ENCODE data around the gene HSPB6. TPM values are rescaled to one million over a fixed set of nuclear protein-coding genes. Genes with fewer than 3 reads are reported as not detected.

Gene HSPB6
- total RNA-seq, 2 donors from 2014 or later: 0.33 to 0.90 TPM

DNA sequence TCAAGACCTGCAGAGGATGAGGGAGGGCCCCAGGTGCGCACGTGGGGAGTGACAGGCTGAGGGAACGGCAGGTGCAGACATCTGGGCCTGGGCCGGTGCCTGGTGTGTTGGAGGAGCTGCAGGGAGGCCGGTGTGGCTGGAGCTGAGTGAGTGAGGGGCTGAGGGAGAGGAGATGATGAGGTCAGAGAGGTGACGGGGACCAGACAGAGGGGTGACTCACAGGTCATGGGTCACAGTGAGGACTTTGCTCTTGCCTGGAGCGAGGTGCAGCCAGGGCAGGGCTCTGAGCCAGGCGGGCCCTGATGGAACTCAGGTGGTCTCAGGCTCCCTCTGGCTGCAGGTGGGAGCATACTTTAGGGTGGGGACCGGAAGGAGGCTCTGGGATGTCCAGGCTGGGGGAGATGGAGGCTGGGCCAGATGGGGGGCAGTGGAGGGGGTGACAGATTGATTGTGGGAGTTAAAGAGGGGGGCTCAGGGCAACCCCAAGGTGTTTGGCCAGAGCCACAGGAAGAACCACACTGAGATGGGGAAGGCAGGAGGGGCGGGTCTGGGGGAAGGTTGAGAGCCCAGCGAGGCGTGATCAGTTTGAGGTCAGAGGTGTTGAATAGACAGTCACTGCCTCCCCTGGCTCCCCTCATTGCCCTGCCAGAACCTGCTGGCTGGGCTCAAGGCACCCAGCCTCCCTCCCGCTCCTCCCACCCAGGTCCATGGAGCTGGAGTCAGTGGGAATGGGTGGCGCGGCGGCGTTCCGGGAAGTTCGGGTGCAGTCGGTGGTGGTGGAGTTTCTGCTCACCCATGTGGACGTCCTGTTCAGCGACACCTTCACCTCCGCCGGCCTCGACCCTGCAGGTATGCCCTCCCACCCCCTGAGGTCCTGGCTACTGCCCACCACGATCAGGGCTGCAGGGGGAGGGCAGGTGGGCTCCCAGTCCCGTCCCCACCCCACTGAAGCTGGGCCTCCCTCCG, 26.9 kb upstream of the HSPB6 start:
- Histone ChIP-seq H3K4me1 (ENCODE audit: control insufficient read depth, insufficient read depth, low read length) (no peaks in the 10 kb centered on the region), H3K4me3 (ENCODE audit: low read length) (no peak overlapping the region), H3K27me3 (ENCODE audit: control insufficient read depth, insufficient read depth, low read length, poor library complexity, severe bottlenecking) (no peaks in the 10 kb centered on the region), H3K27ac (ENCODE audit: low read depth, low read length) (no peak overlapping the region), H3K9me3 (ENCODE audit: control insufficient read depth, low read length) (no peaks in the 10 kb centered on the region), H3K9ac (ENCODE audit: extremely low read depth, low read length, poor library complexity, severe bottlenecking) (no peak overlapping the region), H3K36me3 (ENCODE audit: control insufficient read depth, insufficient read depth, low read length) (no peaks in the 10 kb centered on the region)
- H3K4me3 Mint-ChIP-seq: peak overlapping the region; percentile 49
- DNase-seq: peak; percentile 76
- H3K27ac Mint-ChIP-seq: no peak overlapping the region
- H3K27me3 Mint-ChIP-seq (ENCODE audit: insufficient read depth): peaks cover 3% of the 10 kb centered on the region
- H3K36me3 Mint-ChIP-seq (ENCODE audit: low read depth): no peaks in the 10 kb centered on the region
- peaks cover 7% of the 10 kb centered on the region for H3K4me1 Mint-ChIP-seq
- TF ChIP-seq, protein P1, sequence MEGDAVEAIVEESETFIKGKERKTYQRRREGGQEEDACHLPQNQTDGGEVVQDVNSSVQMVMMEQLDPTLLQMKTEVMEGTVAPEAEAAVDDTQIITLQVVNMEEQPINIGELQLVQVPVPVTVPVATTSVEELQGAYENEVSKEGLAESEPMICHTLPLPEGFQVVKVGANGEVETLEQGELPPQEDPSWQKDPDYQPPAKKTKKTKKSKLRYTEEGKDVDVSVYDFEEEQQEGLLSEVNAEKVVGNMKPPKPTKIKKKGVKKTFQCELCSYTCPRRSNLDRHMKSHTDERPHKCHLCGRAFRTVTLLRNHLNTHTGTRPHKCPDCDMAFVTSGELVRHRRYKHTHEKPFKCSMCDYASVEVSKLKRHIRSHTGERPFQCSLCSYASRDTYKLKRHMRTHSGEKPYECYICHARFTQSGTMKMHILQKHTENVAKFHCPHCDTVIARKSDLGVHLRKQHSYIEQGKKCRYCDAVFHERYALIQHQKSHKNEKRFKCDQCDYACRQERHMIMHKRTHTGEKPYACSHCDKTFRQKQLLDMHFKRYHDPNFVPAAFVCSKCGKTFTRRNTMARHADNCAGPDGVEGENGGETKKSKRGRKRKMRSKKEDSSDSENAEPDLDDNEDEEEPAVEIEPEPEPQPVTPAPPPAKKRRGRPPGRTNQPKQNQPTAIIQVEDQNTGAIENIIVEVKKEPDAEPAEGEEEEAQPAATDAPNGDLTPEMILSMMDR (conservative IDR thresholded peaks at IDR 0.05): peak; percentile 64
- WGBS, 2 experiments (ENCODE audit: insufficient coverage in 1 of 2, insufficient read length in 1 of 2): 60 to 85% methylated on average over 8 to 28 of the region's 28 CpGs
- H3K9me3 Mint-ChIP-seq: no peaks in the 10 kb centered on the region

GRCh38 chr19:35782589-35782988, 25.8 kb upstream of the HSPB6 start:
- no peak overlapping the region for H3K27ac Mint-ChIP-seq
- H3K9me3 Mint-ChIP-seq: no peaks in the 10 kb centered on the region
- Histone ChIP-seq H3K9me3 (ENCODE audit: control insufficient read depth, low read length) (no peaks in the 10 kb centered on the region), H3K9ac (ENCODE audit: extremely low read depth, low read length, poor library complexity, severe bottlenecking) (no peak overlapping the region), H3K4me3 (ENCODE audit: low read length) (no peak overlapping the region), H3K27ac (ENCODE audit: low read depth, low read length) (no peak overlapping the region), H3K36me3 (ENCODE audit: control insufficient read depth, insufficient read depth, low read length) (no peaks in the 10 kb centered on the region), H3K27me3 (ENCODE audit: control insufficient read depth, insufficient read depth, low read length, poor library complexity, severe bottlenecking) (no peaks in the 10 kb centered on the region), H3K4me1 (ENCODE audit: control insufficient read depth, insufficient read depth, low read length) (no peaks in the 10 kb centered on the region)
- no peaks in the 10 kb centered on the region for H3K36me3 Mint-ChIP-seq (ENCODE audit: low read depth)
- no peak for DNase-seq
- TF ChIP-seq, protein P1 (conservative IDR thresholded peaks at IDR 0.05): no peak
- H3K4me3 Mint-ChIP-seq: no peak overlapping the region
- H3K4me1 Mint-ChIP-seq: peaks cover 9% of the 10 kb centered on the region
- H3K27me3 Mint-ChIP-seq (ENCODE audit: insufficient read depth): peaks cover 11% of the 10 kb centered on the region
- WGBS, 2 experiments (ENCODE audit: insufficient coverage in 1 of 2, insufficient read length in 1 of 2): 90 to 95% methylated on average over 7 to 12 of the region's 12 CpGs

DNA sequence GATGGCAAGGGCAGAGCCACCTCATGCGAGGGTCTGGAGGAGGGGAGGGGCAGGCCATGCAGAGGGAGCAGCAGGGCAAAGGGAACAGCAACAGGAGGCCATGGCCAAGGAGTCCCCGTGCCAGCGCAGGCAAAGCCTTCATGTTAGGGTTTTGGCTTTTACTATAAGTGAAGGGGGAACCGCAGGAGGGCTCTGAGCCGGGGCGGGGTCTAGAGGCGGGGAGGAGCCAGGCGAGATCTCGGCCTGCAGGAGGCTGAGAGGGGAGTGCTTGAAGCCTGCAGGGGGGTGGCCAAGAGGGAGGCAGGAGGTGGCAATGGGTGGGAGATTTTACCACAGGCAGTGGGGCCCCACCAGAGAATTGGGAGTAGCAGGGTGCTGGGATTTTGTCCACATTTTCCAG, 24.8 kb upstream of the HSPB6 start:
- H3K4me1 ChIP-seq (ENCODE audit: control insufficient read depth, insufficient read depth, low read length): no peaks in the 10 kb centered on the region
- H3K36me3 Mint-ChIP-seq (ENCODE audit: low read depth): no peaks in the 10 kb centered on the region
- DNase-seq: peak; percentile 77

More for the DNA sequence above, 24.8 kb upstream of the HSPB6 start:
- Histone ChIP-seq H3K4me3 (ENCODE audit: low read length) (no peak overlapping the region), H3K9ac (ENCODE audit: extremely low read depth, low read length, poor library complexity, severe bottlenecking) (no peak overlapping the region), H3K27ac (ENCODE audit: low read depth, low read length) (no peak overlapping the region), H3K36me3 (ENCODE audit: control insufficient read depth, insufficient read depth, low read length) (no peaks in the 10 kb centered on the region), H3K27me3 (ENCODE audit: control insufficient read depth, insufficient read depth, low read length, poor library complexity, severe bottlenecking) (peaks cover 4% of the 10 kb centered on the region), H3K9me3 (ENCODE audit: control insufficient read depth, low read length) (no peaks in the 10 kb centered on the region)
- peaks cover 18% of the 10 kb centered on the region for H3K4me1 Mint-ChIP-seq
- TF ChIP-seq, protein P1 (conservative IDR thresholded peaks at IDR 0.05): no peak
- peaks cover 21% of the 10 kb centered on the region for H3K27me3 Mint-ChIP-seq (ENCODE audit: insufficient read depth)
- no peak overlapping the region for H3K4me3 Mint-ChIP-seq
- WGBS, 2 experiments (ENCODE audit: insufficient coverage in 1 of 2, insufficient read length in 1 of 2): 57 to 60% methylated on average over 2 to 9 of the region's 9 CpGs
- H3K27ac Mint-ChIP-seq: no peak overlapping the region
- no peaks in the 10 kb centered on the region for H3K9me3 Mint-ChIP-seq

Measured in endodermal cell (in vitro differentiated cells).